NCI-H774 (cell line): ENCODE measurements around the gene GREM2.

Experiments used
- DNase-seq: peaks from one replicate; lab custom pipeline; 2025; lab: John Stamatoyannopoulos, UW

Gene GREM2

GRCh38 chr1:240455228-240455821, 156.6 kb downstream of the GREM2 start:
- no peak for DNase-seq

GRCh38 chr1:240445369-240445768, 166.6 kb downstream of the GREM2 start:
- no peak for DNase-seq

GRCh38 chr1:240441669-240442068, 170.3 kb downstream of the GREM2 start:
- DNase-seq = no peak
